K562 (cell line): ENCODE measurements around the gene DBNDD2. TPM values are rescaled to one million over a fixed set of nuclear protein-coding genes. Genes with fewer than 3 reads are reported as not detected.

Experiments used
- AFF1 ChIP-seq, 2 experiments: fragments of 450-650 bp; IDR thresholded peaks; 2 replicates each; pipeline ENCODE4 v1.6.1; 2018; ENCODE audit warnings: mild to moderate bottlenecking in 2 of 2, low read depth in 1 of 2; ENCODE audit not compliant: partially characterized antibody in 2 of 2
- BHLHE40 ChIP-seq: IDR thresholded peaks from 2 replicates; pipeline ENCODE4 v1.6.1; 2011; ENCODE audit warnings: low read length, improper control_type of control experiment
- E2F6 ChIP-seq, 2 experiments: IDR thresholded peaks; 2 replicates each; pipeline ENCODE4 v1.6.1; 2011; ENCODE audit warnings: borderline replicate concordance in 1 of 2, control low read depth in 1 of 2, low read depth in 1 of 2, low read length in 1 of 2, mild to moderate bottlenecking in 1 of 2, mixed read lengths in 1 of 2, moderate library complexity in 1 of 2; ENCODE audit not compliant: insufficient read depth in 1 of 2, insufficient read length in 1 of 2, poor library complexity in 1 of 2, severe bottlenecking in 1 of 2; ENCODE audit errors: extremely low read depth in 1 of 2
- ELK3 ChIP-seq: fragments of 450-650 bp; formaldehyde crosslinking; IDR thresholded peaks from 2 replicates; pipeline ENCODE4 v1.4.0; 2020; ENCODE audit warnings: mild to moderate bottlenecking
- FOSL1 ChIP-seq: fragments of 200-800 bp; sonication (Bioruptor generic); conservative IDR thresholded peaks from 2 replicates; pipeline ENCODE4 v1.6.1; 2016; ENCODE audit warnings: missing genetic modification characterization, missing compliant biosample characterization
- FOXK2 ChIP-seq, 2 experiments: fragments of 450-650 bp; IDR thresholded peaks in 1 of 2; conservative IDR thresholded peaks in 1 of 2; 2 replicates each; pipeline ENCODE4 v1.6.1; 2016; ENCODE audit warnings: low read depth in 2 of 2, mild to moderate bottlenecking in 1 of 2
- ILF3 ChIP-seq: fragments of 450-650 bp; IDR thresholded peaks from 2 replicates; pipeline ENCODE4 v1.6.1; 2018; ENCODE audit warnings: antibody characterized with exemption, mild to moderate bottlenecking, moderate library complexity, borderline replicate concordance
- MYNN ChIP-seq, 2 experiments: sonication (generic); formaldehyde crosslinking in 1 of 2; IDR thresholded peaks; 2 replicates each; pipeline versions ENCODE4 v1.5.0 to v1.6.1; 2016 to 2020; ENCODE audit warnings: antibody characterized with exemption in 1 of 2, missing genetic modification reagents in 1 of 2
- NFIC ChIP-seq: fragments of 450-650 bp; IDR thresholded peaks from 2 replicates; pipeline ENCODE4 v1.6.1; 2017; ENCODE audit warnings: mild to moderate bottlenecking, inconsistent platforms
- NR2C1 ChIP-seq, 2 experiments: fragments of 450-650 bp; IDR thresholded peaks; 2 replicates each; pipeline ENCODE4 v1.6.1; 2017; ENCODE audit warnings: mild to moderate bottlenecking in 2 of 2, antibody characterized with exemption in 1 of 2, inconsistent platforms in 1 of 2, missing compliant biosample characterization in 1 of 2, missing genetic modification characterization in 1 of 2
- POLR2AphosphoS5 ChIP-seq: IDR thresholded peaks from 2 replicates; pipeline ENCODE4 v1.6.1; 2011; ENCODE audit warnings: mild to moderate bottlenecking, low read depth, low read length, moderate library complexity; ENCODE audit not compliant: control insufficient read depth, insufficient read depth
- SMARCE1 ChIP-seq: fragments of 450-650 bp; IDR thresholded peaks from 2 replicates; pipeline ENCODE4 v1.7.1; 2016; ENCODE audit warnings: mild to moderate bottlenecking
- STAT5A ChIP-seq: IDR thresholded peaks from 2 replicates; pipeline ENCODE4 v1.6.1; 2012; ENCODE audit warnings: low read length, inconsistent platforms, borderline replicate concordance
- TAF1 ChIP-seq: IDR thresholded peaks from 2 replicates; pipeline ENCODE4 v1.6.1; 2011; ENCODE audit warnings: mild to moderate bottlenecking, low read length, moderate library complexity; ENCODE audit not compliant: insufficient read depth, control insufficient read depth, severe bottlenecking; ENCODE audit errors: extremely low read depth
- polyA plus RNA-seq, 8 experiments: library from polyadenylated mRNA; depleted of rRNA in 4 of 8; stranded (reverse) in 5 of 8; unstranded in 3 of 8; fragments of >200 nt; fragmentation: Nextera tagmentation in 2 of 8; fragmentation: Illumina TruSeq in 1 of 8; extraction: Ambion mirVana in 2 of 8; extraction: Trizol in 1 of 8; gene quantifications; 2 replicates each; pipeline versions ENCODE4 v1.2.1 to v1.2.3, GENCODE V29; 2011 to 2014; ENCODE audit warnings: inconsistent platforms in 1 of 8, missing spikeins in 1 of 8
- total RNA-seq, 7 experiments: library from RNA; depleted of rRNA in 6 of 7; stranded (reverse); fragments of >200 nt in 6 of 7; fragmentation: Illumina TruSeq in 2 of 7; extraction: Trizol in 2 of 7; gene quantifications; 2 replicates each; pipeline versions ENCODE4 v1.2.1 to v1.2.3, GENCODE V29; 2011 to 2021; ENCODE audit warnings: low replicate concordance in 1 of 7
- TF ChIP-seq, protein P1 (sequence below), 3 experiments: IDR thresholded peaks in 2 of 3; conservative IDR thresholded peaks in 1 of 3; 2 replicates each; pipeline ENCODE4 v1.5.1; 2011 to 2012; ENCODE audit warnings: low read length in 3 of 3, mild to moderate bottlenecking in 3 of 3, control low read depth in 2 of 3, improper control_type of control experiment in 1 of 3, inconsistent platforms in 1 of 3, low read depth in 1 of 3, mixed read lengths in 1 of 3, moderate library complexity in 1 of 3; ENCODE audit not compliant: insufficient read depth in 2 of 3

DBNDD2 gene
- total and polyA plus RNA-seq, 9 of the 15 experiments (the other 6 are each of a cell fraction or from before 2014, with no cell fraction given) = 12.8 to 64.0 (median 35.8) TPM

- TF ChIP-seq STAT5A (no peak), BHLHE40 (peak; percentile 38; the same call in 1 of the 2 replicates), NR2C1 (IDR thresholded peaks at IDR 0.05) (peak; percentile 23; the same call in 1 of the 2 replicates), NR2C1 (tag; IDR thresholded peaks at IDR 0.05) (peak; percentile 37), AFF1 (IDR thresholded peaks at IDR 0.05; ENCODE audit: low read depth in 1 of 2, partially characterized antibody in 2 of 2) (peak in 1 of 2 experiments; percentile 58), TAF1 (peak; percentile 71), FOSL1 (no peak), ILF3 (no peak), MYNN (IDR thresholded peaks at IDR 0.05) (0 out of 2 replicates have a peak, but pooled peaks have one; percentile 46), MYNN (CRISPR knock-in tag; IDR thresholded peaks at IDR 0.05) (no peak), ELK3 (peak; percentile 19; the same call in 1 of the 2 replicates), FOXK2 (conservative IDR thresholded peaks at IDR 0.05 in 1 of 2, IDR thresholded peaks at IDR 0.05 in 1 of 2; ENCODE audit: low read depth in 2 of 2) (peak in 1 of 2 experiments; percentile 66; a peak in 2 of 4 replicates), E2F6 (IDR thresholded peaks at IDR 0.05; ENCODE audit: borderline replicate concordance in 1 of 2, extremely low read depth in 1 of 2, insufficient read depth in 1 of 2, insufficient read length in 1 of 2, low read depth in 1 of 2, low read length in 1 of 2, poor library complexity in 1 of 2, severe bottlenecking in 1 of 2) (peak in 1 of 2 experiments; percentile 51), POLR2AphosphoS5 (0 out of 2 replicates have a peak, but pooled peaks have one; percentile 43), NFIC (peak; percentile 99), SMARCE1 (0 out of 2 replicates have a peak, but pooled peaks have one; percentile 48)
- TF ChIP-seq, protein P1, sequence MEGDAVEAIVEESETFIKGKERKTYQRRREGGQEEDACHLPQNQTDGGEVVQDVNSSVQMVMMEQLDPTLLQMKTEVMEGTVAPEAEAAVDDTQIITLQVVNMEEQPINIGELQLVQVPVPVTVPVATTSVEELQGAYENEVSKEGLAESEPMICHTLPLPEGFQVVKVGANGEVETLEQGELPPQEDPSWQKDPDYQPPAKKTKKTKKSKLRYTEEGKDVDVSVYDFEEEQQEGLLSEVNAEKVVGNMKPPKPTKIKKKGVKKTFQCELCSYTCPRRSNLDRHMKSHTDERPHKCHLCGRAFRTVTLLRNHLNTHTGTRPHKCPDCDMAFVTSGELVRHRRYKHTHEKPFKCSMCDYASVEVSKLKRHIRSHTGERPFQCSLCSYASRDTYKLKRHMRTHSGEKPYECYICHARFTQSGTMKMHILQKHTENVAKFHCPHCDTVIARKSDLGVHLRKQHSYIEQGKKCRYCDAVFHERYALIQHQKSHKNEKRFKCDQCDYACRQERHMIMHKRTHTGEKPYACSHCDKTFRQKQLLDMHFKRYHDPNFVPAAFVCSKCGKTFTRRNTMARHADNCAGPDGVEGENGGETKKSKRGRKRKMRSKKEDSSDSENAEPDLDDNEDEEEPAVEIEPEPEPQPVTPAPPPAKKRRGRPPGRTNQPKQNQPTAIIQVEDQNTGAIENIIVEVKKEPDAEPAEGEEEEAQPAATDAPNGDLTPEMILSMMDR (IDR thresholded peaks at IDR 0.05 in 2 of 3, conservative IDR thresholded peaks at IDR 0.05 in 1 of 3; ENCODE audit: insufficient read depth in 2 of 3, low read depth in 1 of 3, low read length in 3 of 3) = peak; percentile 95 to 97 (median 95)
Observed at GRCh38 chr20:45373353-45374100, 34.6 kb upstream of the DBNDD2 start (continued).
